Adrenal gland (tissue), 12 donors: Measurements from ENCODE around the gene C17orf67. TPM values are rescaled to one million over a fixed set of nuclear protein-coding genes. Genes with fewer than 3 reads are reported as not detected.

ENCODE experiments used
- DNase-seq, 7 donors: peaks; one replicate each; pipeline ENCODE4 v3.0.0-alpha.2; 2019 to 2020
- H3K27ac ChIP-seq, 5 donors: fragments of 200-600 bp; sonication (generic) in 4 of 5; 1 replicate in 3 of 5; 2 replicates in 2 of 5; pipeline versions ENCODE4 v1.5.1 to v1.8.0; 2016 to 2020; ENCODE audit warnings: mild to moderate bottlenecking in 1 of 5
- H3K27me3 ChIP-seq: fragments of 200-600 bp; 2 replicates; pipeline ENCODE4 v1.8.0; 2021
- H3K36me3 ChIP-seq, 2 donors: fragments of 200-600 bp; replicated peaks in 1 of 2; 1 replicate in 1 of 2; 2 replicates in 1 of 2; pipeline versions ENCODE4 v1.5.1 to v1.8.0; 2018 to 2022
- H3K4me1 ChIP-seq, 2 donors: fragments of 200-600 bp; replicated peaks in 1 of 2; 1 replicate in 1 of 2; 2 replicates in 1 of 2; pipeline versions ENCODE4 v1.5.1 to v1.8.0; 2018 to 2021
- H3K4me3 ChIP-seq, 4 donors: fragments of 200-600 bp; sonication (generic) in 3 of 4; one replicate each; pipeline ENCODE4 v1.5.1; 2016 to 2018
- H3K9me3 ChIP-seq, 3 donors: fragments of 200-600 bp; sonication (generic) in 1 of 3; replicated peaks in 1 of 3; 1 replicate in 2 of 3; 2 replicates in 1 of 3; pipeline versions ENCODE4 v1.5.1 to v1.8.0; 2016 to 2021
- CTCF ChIP-seq, 6 experiments: fragments of 450-650 bp in 4 of 6; fragments of 200-600 bp in 2 of 6; sonication (generic) in 1 of 6; IDR thresholded peaks; 1 replicate in 5 of 6; 2 replicates in 1 of 6; pipeline versions ENCODE4 v1.5.1 to v1.8.0; 2016 to 2021; ENCODE audit warnings: antibody characterized with exemption in 6 of 6, mild to moderate bottlenecking in 2 of 6, moderate library complexity in 1 of 6
- POLR2A ChIP-seq, 2 donors: fragments of 450-650 bp; IDR thresholded peaks; one replicate each; pipeline ENCODE4 v1.6.1; 2017; ENCODE audit warnings: antibody characterized with exemption in 2 of 2, mild to moderate bottlenecking in 2 of 2, moderate library complexity in 1 of 2
- WGBS, 4 donors: extraction: QIAGEN DNeasy Blood & Tissue Kit in 2 of 4; methylation state at CpG; one replicate each; pipeline versions ENCODE4 v1.1.5 to v1.1.7; 2013 to 2017; 5-methylcytosine and 5-hydroxymethylcytosine counted together
- intact Hi-C, 2 donors: fragments of 100-400 bp; cut with DNase I; formaldehyde crosslinking; loops; one replicate each; pipeline versions ENCODE4 v1.14.1 to v1.15.0; 2022 to 2023
- polyA plus RNA-seq, 3 donors: library from polyadenylated mRNA; stranded (reverse); fragments of 200-250 nt in 2 of 3; fragments of 350-450 nt in 1 of 3; fragmentation: Illumina TruSeq in 1 of 3; extraction: RNeasy Lipid Tissue Mini Kit (QIAGEN cat#74804) in 1 of 3; gene quantifications; one replicate each; pipeline ENCODE4 v1.2.3, GENCODE V29; 2013 to 2014
- total RNA-seq, 9 donors: library from RNA; depleted of rRNA in 4 of 9; stranded (reverse); fragments of >200 nt in 4 of 9; fragments of 120-200 nt in 1 of 9; fragmentation: NEBNext Ultra II Directional in 1 of 9; extraction: Animal tissue kit (Norgen Biotek cat#: 25700) in 1 of 9; gene quantifications; one replicate each; pipeline versions ENCODE4 v1.1.0 to v1.2.4, GENCODE V29; 2013 to 2023
- donor health status: healthy with polysubstance abuse.
- donor health status: Bipolar disorder and iron deficiency.
- donor health status: DM: yes; HTN: yes; CAD: no.
- donor health status: DM: no; HTN: no; CAD: no.
- donor health status: DM: no; HTN: no; CAD: no.
- donor health status: DM: yes; HTN: yes; CAD: no.

C17orf67 gene
- total and polyA plus RNA-seq, 12 donors = 0.29 to 3.3 (median 0.57) TPM; not detected in 2

DNA sequence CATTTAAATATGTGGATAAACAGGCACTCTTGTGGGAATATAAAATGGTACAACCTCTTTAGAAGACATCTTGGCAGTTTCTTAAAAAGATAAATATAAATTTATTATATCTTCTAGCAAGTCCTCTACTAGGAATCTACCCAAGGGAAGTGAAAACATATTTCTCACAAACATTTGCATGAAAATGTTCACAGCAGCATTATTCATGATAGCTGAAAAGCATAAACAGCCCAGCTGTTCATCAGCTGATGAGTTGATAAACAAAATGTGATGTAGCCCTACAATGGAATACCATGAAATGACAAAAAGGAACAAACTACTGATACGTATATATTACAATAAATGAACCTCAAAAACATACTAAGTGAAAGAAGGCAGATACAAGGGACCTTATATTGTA, 12.2 kb upstream of the C17orf67 start:
- intact Hi-C loops = no loop called here
- H3K27ac ChIP-seq = no peak overlapping the region
- no peaks in the 10 kb centered on the region for H3K36me3 ChIP-seq
- no peak for DNase-seq
- no peak overlapping the region for H3K4me3 ChIP-seq
- TF ChIP-seq POLR2A (IDR thresholded peaks at IDR 0.05) (no peak), CTCF (IDR thresholded peaks at IDR 0.05) (no peak)
- H3K27me3 ChIP-seq = no peaks in the 10 kb centered on the region
- H3K9me3 ChIP-seq = no peaks in the 10 kb centered on the region
- H3K4me1 ChIP-seq = no peaks in the 10 kb centered on the region
- 94 to 100% (median 96%) methylated on average over 1 of the region's 1 CpG for WGBS, 4 donors

GRCh38 chr17:56842577-56842976, 8.9 kb upstream of the C17orf67 start:
- TF ChIP-seq POLR2A (IDR thresholded peaks at IDR 0.05) = no peak
- no peak for TF ChIP-seq CTCF (IDR thresholded peaks at IDR 0.05)
- Histone ChIP-seq H3K4me3 (no peak overlapping the region), H3K9me3 (no peaks in the 10 kb centered on the region), H3K4me1 (no peaks in the 10 kb centered on the region), H3K36me3 (no peaks in the 10 kb centered on the region), H3K27me3 (no peaks in the 10 kb centered on the region), H3K27ac (no peak overlapping the region)
- no peak for DNase-seq
- WGBS, 4 donors = 62 to 74% (median 73%) methylated on average over 2 of the region's 2 CpGs
- intact Hi-C loops = no loop called here

- 85 to 93% (median 90%) methylated on average over 3 of the region's 3 CpGs for WGBS, 4 donors
- no peaks in the 10 kb centered on the region for H3K36me3 ChIP-seq
- H3K4me1 ChIP-seq = peaks cover 6 to 21% of the 10 kb centered on the region in 2 donors
- no peaks in the 10 kb centered on the region for H3K9me3 ChIP-seq
- DNase-seq = no peak
- no peak overlapping the region for H3K27ac ChIP-seq
- intact Hi-C loops = no loop called here
- no peak for TF ChIP-seq CTCF (IDR thresholded peaks at IDR 0.05)
- no peak for TF ChIP-seq POLR2A (IDR thresholded peaks at IDR 0.05)
- no peaks in the 10 kb centered on the region for H3K27me3 ChIP-seq
- H3K4me3 ChIP-seq = no peak overlapping the region
Observed at GRCh38 chr17:56838687-56839086, 5.0 kb upstream of the C17orf67 start.

DNA sequence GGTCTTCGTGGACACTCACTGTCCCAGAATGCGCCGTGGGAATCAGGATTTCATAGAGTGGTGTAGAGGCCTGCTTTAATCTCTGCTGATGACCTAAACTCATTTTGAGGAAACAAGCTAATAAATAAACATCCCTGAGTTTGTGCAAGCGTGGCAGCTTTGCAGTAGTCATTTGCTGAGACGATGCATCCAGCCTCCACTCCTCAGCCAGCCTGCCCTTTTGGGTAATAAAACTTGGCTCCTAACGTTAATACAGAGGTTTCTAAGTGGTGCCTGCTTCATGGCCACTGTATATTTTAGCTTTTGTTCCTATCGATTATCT, 1.5 kb upstream of the C17orf67 start:
- no peaks in the 10 kb centered on the region for H3K9me3 ChIP-seq
- no peaks in the 10 kb centered on the region for H3K36me3 ChIP-seq
- H3K27me3 ChIP-seq = no peaks in the 10 kb centered on the region
- 73 to 86% (median 79%) methylated on average over 6 to 7 of the region's 7 CpGs for WGBS, 4 donors
- intact Hi-C loops = no loop called here
- TF ChIP-seq CTCF (IDR thresholded peaks at IDR 0.05) = no peak
- no peak for TF ChIP-seq POLR2A (IDR thresholded peaks at IDR 0.05)
- H3K4me3 ChIP-seq = peak overlapping the region in 1 of 4 donors; percentile 88
- peak in 1 of 7 donors; percentile 13 for DNase-seq
- H3K4me1 ChIP-seq = peaks cover 6 to 28% of the 10 kb centered on the region in 2 donors
- peak overlapping the region in 1 of 5 donors; percentile 95 for H3K27ac ChIP-seq
